ENCODE data around the gene RAPGEF1. TPM values are rescaled to one million over a fixed set of nuclear protein-coding genes. Genes with fewer than 3 reads are reported as not detected.
"Not testable (repeated sequence)": the region's sequence is repeated elsewhere in the genome, so short reads cannot be mapped to it uniquely, and the experiment has no call there.

RAPGEF1 gene
- total RNA-seq, 4 donors from 2014 or later = 32.0 to 57.3 (median 38.9) TPM

DNA sequence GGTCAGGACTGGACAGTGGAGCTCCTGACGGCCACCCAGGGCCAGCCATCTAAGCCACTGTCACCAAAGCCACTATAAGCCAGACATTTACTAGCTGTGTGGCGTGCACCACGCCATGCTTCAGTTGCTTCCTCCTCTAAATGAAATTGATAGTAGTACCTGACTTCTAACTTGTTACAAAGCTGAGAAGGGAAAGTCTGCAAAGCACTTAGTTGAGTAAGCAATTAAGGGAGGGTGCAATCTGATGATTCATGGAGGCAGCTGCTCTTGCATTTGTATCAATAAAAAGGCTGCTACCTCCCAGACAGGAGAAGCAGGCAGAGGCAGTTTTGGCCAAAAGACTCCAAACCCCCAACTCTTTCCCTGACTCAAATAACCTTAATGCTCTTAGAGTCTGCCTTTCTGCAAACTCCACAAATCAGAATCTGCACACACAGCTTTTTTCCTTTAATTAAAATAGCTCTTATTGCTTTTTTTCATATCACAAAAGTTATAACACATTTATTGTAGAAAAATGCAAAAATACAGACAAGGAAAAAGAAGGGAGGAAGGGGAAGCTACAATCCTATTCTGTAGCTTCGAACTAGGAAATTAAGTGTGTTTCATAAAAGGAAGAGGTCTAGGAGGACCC lies 19.3 kb upstream of the RAPGEF1 start:
- no peak overlapping the region for H3K4me3 ChIP-seq
- H3K4me1 ChIP-seq = peaks cover 0 to 8% (median 0%) of the 10 kb centered on the region in 4 donors
- TF ChIP-seq, protein P1, sequence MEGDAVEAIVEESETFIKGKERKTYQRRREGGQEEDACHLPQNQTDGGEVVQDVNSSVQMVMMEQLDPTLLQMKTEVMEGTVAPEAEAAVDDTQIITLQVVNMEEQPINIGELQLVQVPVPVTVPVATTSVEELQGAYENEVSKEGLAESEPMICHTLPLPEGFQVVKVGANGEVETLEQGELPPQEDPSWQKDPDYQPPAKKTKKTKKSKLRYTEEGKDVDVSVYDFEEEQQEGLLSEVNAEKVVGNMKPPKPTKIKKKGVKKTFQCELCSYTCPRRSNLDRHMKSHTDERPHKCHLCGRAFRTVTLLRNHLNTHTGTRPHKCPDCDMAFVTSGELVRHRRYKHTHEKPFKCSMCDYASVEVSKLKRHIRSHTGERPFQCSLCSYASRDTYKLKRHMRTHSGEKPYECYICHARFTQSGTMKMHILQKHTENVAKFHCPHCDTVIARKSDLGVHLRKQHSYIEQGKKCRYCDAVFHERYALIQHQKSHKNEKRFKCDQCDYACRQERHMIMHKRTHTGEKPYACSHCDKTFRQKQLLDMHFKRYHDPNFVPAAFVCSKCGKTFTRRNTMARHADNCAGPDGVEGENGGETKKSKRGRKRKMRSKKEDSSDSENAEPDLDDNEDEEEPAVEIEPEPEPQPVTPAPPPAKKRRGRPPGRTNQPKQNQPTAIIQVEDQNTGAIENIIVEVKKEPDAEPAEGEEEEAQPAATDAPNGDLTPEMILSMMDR (IDR thresholded peaks at IDR 0.05) = no peak
- TF ChIP-seq EP300 (IDR thresholded peaks at IDR 0.05) (no peak), POLR2A (IDR thresholded peaks at IDR 0.05) (no peak)
- DNase-seq (ENCODE audit: low spot score in 2 of 2) = no peak
- H3K27me3 ChIP-seq = peaks cover 0 to 45% of the 10 kb centered on the region in 2 donors
- no peak overlapping the region for H3K27ac ChIP-seq
- no peaks in the 10 kb centered on the region for H3K36me3 ChIP-seq
- 46 to 64% methylated on average over 4 of the region's 4 CpGs for WGBS, 2 donors
- no peaks in the 10 kb centered on the region for H3K9me3 ChIP-seq

DNA sequence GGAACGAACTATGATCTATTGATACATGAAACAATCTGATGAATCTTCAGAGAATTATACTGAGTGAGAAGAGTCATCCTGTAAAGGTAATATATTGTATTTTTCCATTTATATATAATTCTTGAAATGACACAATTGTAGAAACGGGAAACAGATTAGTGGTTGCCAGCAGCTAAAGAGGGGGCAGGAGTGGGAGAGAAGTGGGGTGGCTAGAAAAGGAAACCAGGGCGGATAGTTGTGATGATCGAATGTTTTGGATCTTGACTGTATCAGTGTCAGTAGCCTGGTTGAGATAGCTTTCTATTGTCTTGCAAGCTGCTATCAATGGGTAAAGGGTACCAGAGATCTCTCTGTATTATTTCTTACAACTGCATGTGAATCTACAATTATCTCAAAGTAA lies 17.7 kb upstream of the RAPGEF1 start:
- 64% methylated on average over 4 of the region's 4 CpGs for WGBS, 2 donors
- peaks cover 0 to 45% of the 10 kb centered on the region in 2 donors for H3K27me3 ChIP-seq
- H3K9me3 ChIP-seq = no peaks in the 10 kb centered on the region
- no peak overlapping the region for H3K27ac ChIP-seq
- TF ChIP-seq, protein P1 (IDR thresholded peaks at IDR 0.05) = no peak
- TF ChIP-seq EP300 (IDR thresholded peaks at IDR 0.05) (no peak), POLR2A (IDR thresholded peaks at IDR 0.05) (no peak)
- no peak for DNase-seq (ENCODE audit: low spot score in 2 of 2)
- H3K4me1 ChIP-seq = peaks cover 0 to 6% (median 0%) of the 10 kb centered on the region in 4 donors
- H3K36me3 ChIP-seq = no peaks in the 10 kb centered on the region
- no peak overlapping the region for H3K4me3 ChIP-seq

DNA sequence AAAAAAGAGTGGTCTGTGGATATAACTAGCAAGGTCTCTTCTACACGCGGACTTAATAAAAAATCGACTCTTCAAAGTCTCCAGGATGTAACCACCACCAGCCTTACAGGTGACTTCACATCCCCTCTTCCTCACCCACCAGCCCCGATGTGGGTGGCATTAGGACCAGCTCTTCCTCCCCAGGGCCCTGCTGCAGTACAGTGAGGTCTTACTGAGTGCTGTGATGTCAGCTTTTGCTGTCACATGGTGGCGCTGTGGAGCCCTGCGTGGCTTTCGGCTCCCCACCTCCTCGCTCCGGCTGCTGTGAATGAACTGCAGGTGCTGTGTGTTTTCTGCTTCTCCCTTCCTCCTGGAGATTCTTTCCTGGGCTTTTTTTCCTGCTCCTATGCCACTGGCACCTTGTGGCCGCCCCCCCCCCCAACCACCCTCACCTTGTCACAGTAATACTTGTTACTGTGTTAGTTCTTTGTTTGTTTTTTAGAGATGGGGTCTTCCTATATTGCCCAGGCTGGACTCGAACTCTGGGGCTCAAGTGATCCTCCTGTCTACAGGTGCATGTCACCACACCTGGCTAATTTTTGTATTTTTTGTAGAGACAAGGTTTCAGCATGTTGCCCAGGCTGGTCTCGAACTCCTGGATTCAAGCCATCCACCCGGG lies 15.8 kb upstream of the RAPGEF1 start:
- H3K9me3 ChIP-seq = no peaks in the 10 kb centered on the region
- no peak overlapping the region for H3K27ac ChIP-seq
- 19 to 20% methylated on average over 13 of the region's 13 CpGs for WGBS, 2 donors
- TF ChIP-seq POLR2A (IDR thresholded peaks at IDR 0.05) (no peak), EP300 (IDR thresholded peaks at IDR 0.05) (no peak)
- TF ChIP-seq, protein P1 (IDR thresholded peaks at IDR 0.05) = peak; percentile 50 to 72 (median 63)
- H3K36me3 ChIP-seq = no peaks in the 10 kb centered on the region
- H3K4me1 ChIP-seq = no peaks in the 10 kb centered on the region
- peaks cover 0 to 32% of the 10 kb centered on the region in 2 donors for H3K27me3 ChIP-seq
- peak; percentile 61 to 80 for DNase-seq (ENCODE audit: low spot score in 2 of 2)
- H3K4me3 ChIP-seq = no peak overlapping the region

DNA sequence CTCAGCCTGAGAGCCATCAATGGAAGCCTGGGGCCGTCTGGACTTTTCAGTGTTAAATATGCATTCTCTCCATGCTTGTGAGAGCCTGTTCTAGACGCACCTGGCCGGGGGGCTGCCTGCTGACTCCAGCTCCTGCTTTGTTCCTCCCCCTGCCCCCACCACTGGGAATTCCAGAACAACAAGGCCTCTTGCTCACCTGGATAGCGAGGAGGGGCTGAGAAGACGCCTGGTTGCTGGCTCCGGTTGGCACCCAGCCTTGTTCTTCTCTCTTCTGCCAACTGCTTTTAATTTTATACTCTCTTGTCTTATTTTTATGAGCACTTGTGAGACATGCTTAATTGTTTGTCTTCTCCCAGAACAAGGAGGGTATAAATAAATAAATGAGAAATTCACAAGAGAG lies 15.0 kb upstream of the RAPGEF1 start:
- Histone ChIP-seq H3K36me3 (no peaks in the 10 kb centered on the region), H3K4me3 (no peak overlapping the region), H3K9me3 (no peaks in the 10 kb centered on the region), H3K4me1 (no peaks in the 10 kb centered on the region), H3K27ac (no peak overlapping the region), H3K27me3 (peaks cover 0 to 32% of the 10 kb centered on the region in 2 donors)
- WGBS, 2 donors = 54 to 57% methylated on average over 6 of the region's 6 CpGs
- no peak for DNase-seq (ENCODE audit: low spot score in 2 of 2)
- TF ChIP-seq POLR2A (IDR thresholded peaks at IDR 0.05) = no peak
- no peak for TF ChIP-seq EP300 (IDR thresholded peaks at IDR 0.05)
- TF ChIP-seq, protein P1 (IDR thresholded peaks at IDR 0.05) = no peak

DNA sequence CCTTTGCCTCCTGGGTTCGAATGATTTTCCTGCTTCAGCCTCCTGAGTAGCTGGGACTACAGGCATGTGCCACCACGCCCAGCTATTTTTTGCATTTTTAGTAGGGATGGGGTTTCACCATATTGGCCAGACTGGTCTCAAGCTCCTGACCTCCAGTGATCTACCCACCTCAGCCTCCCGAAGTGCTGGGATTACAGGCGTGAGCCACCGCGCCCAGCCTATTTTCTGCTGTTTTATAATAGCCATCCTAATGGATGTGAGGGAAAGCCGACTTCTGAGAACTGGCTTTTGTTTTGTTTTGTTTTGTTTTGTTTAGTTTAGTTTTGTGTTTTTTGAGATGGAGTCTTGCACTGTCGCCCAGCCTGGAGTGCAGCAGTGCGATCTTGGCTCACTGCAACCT lies 13.9 kb upstream of the RAPGEF1 start:
- H3K27ac ChIP-seq; H3K4me1 ChIP-seq; H3K9me3 ChIP-seq; H3K4me3 ChIP-seq; DNase-seq (ENCODE audit: low spot score in 2 of 2); H3K36me3 ChIP-seq: not testable (repeated sequence)
- WGBS, 2 donors = 86% methylated on average over 9 of the region's 9 CpGs
- peaks cover 0 to 31% of the 10 kb centered on the region in 2 donors for H3K27me3 ChIP-seq

All from tibial nerve (tissue), 4 donors.